ENCODE measurements around the gene UBE2L5.

The UBE2L5 gene

DNA sequence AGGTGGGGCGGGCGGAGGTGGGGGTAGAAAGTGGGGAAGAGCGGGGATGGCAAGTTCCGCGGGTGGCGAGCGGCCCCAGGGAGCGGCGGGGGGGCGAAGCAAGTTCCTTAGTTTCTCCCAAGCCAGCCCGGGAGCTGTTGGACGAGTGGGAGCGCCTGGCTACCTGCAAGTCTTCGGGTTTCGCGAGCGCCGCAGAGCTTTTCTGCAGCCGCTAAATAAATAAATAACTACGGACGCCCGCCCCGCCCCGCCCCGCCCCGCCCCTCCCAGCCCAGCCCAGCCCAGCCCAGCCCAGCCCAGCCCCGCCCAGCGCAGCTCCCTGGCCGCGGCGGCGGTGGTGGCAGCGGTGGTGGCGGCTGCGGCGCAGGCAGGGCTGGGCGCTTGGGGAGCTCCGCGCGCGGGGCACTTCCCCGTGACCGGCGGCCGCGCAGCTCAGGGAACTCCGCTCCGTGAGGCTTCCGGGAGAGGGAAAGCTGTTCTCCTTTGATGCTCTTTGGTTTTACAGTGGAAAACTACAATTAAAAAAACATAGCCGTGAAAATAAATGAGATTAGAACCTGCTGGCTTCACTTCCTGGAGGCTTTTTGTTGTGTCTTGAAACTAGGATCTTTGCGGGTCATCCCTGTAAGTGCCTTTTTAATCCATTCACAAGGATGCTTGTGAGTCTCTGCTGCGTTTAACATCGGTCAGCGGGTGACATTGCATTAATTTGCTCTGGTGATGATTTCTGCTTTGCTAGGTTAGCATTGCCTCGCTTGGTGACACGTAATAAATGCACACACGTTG, at the start of gene UBE2L5:
Gene UBE2L5 (plus strand): TSS at position 440 of the 786 bp plus-strand sequence. CDS start 5,498 bp downstream, outside the sequence.
- Histone ChIP-seq H3K27me3 (ENCODE audit: control insufficient read depth in 5 of 5, insufficient read depth in 4 of 5, low read length in 5 of 5) (no peaks in the 10 kb centered on the region), H3K9me3 (ENCODE audit: control insufficient read depth in 5 of 5, low read length in 5 of 5) (no peaks in the 10 kb centered on the region), H3K27ac (ENCODE audit: low read depth, low read length) (peak within 1 kb of the TSS; percentile 92), H3K36me3 (ENCODE audit: control insufficient read depth in 5 of 5, insufficient read depth in 5 of 5, low read length in 5 of 5) (no peaks in the 10 kb centered on the region), H3K4me3 (ENCODE audit: low read depth in 1 of 5, low read length in 5 of 5) (peak within 1 kb of the TSS; percentile 68 to 91 (median 80)), H3K9ac (ENCODE audit: low read length in 5 of 5) (peak within 1 kb of the TSS; percentile 80 to 94 (median 89)), H3K4me1 (ENCODE audit: control insufficient read depth in 5 of 5, insufficient read depth in 5 of 5, low read length in 5 of 5) (peaks cover 0 to 24% (median 19%) of the 10 kb centered on the region in 5 donors)

DNA sequence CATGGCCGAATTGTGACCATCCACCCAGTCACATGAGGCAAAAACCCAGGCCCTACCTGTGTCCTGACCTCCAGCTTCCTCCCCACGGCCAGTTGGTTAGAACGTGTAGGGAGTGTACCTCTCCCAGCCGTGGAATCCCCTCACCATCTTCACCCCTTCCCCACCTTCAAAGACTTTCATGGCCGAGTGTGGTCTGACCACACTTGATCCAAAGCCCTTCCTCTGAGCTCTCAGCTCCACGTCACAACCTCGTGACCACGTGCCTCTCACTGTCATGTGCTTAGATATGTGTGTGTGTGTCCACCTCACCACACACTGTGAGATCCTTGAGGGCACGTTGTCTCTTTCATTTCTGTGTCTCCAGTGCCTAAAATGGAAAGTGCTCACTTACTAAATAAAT, 48.6 kb upstream of the UBE2L5 start:
- no peak overlapping the region for H3K4me3 ChIP-seq (ENCODE audit: low read depth in 1 of 5, low read length in 5 of 5)
- peaks cover 0 to 21% (median 17%) of the 10 kb centered on the region in 5 donors for H3K4me1 ChIP-seq (ENCODE audit: control insufficient read depth in 5 of 5, insufficient read depth in 5 of 5, low read length in 5 of 5)
- H3K27me3 ChIP-seq (ENCODE audit: control insufficient read depth in 5 of 5, insufficient read depth in 4 of 5, low read length in 5 of 5): no peaks in the 10 kb centered on the region
- H3K9ac ChIP-seq (ENCODE audit: low read length in 5 of 5): no peak overlapping the region
- H3K27ac ChIP-seq (ENCODE audit: low read depth, low read length): no peak overlapping the region
- no peaks in the 10 kb centered on the region for H3K36me3 ChIP-seq (ENCODE audit: control insufficient read depth in 5 of 5, insufficient read depth in 5 of 5, low read length in 5 of 5)
- no peaks in the 10 kb centered on the region for H3K9me3 ChIP-seq (ENCODE audit: control insufficient read depth in 5 of 5, low read length in 5 of 5)

DNA sequence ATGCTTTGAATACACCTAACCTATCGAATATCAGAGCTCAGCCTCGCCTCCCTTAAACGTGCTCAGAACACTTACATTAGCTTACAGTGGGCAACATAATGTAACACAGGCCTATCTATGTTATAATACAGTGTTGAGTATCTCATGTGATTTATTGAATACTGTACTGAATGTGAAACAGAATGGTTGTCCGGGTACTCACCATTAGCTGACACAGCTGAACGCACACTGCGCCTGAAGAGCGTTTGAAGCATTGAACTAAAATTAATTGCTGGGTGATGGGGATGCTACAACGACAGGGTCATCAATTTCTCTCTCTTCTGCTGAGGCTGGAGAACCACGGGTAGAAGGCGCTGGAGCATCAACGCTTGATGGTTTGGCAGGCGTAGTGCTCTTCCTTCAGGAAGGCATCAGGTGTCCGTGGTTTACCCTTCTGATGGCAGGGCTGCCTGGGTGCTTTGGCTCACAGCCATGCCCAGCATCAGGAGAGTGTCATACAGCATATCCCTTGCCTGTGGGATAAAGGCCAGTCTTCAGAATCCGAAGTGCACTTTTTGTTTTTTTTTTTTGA, 46.9 kb upstream of the UBE2L5 start:
- Histone ChIP-seq H3K9me3 (ENCODE audit: control insufficient read depth in 5 of 5, low read length in 5 of 5) (no peaks in the 10 kb centered on the region), H3K27ac (ENCODE audit: low read depth, low read length) (no peak overlapping the region), H3K9ac (ENCODE audit: low read length in 5 of 5) (no peak overlapping the region), H3K4me3 (ENCODE audit: low read depth in 1 of 5, low read length in 5 of 5) (no peak overlapping the region), H3K4me1 (ENCODE audit: control insufficient read depth in 5 of 5, insufficient read depth in 5 of 5, low read length in 5 of 5) (peaks cover 0 to 21% (median 17%) of the 10 kb centered on the region in 5 donors), H3K27me3 (ENCODE audit: control insufficient read depth in 5 of 5, insufficient read depth in 4 of 5, low read length in 5 of 5) (no peaks in the 10 kb centered on the region), H3K36me3 (ENCODE audit: control insufficient read depth in 5 of 5, insufficient read depth in 5 of 5, low read length in 5 of 5) (no peaks in the 10 kb centered on the region)

DNA sequence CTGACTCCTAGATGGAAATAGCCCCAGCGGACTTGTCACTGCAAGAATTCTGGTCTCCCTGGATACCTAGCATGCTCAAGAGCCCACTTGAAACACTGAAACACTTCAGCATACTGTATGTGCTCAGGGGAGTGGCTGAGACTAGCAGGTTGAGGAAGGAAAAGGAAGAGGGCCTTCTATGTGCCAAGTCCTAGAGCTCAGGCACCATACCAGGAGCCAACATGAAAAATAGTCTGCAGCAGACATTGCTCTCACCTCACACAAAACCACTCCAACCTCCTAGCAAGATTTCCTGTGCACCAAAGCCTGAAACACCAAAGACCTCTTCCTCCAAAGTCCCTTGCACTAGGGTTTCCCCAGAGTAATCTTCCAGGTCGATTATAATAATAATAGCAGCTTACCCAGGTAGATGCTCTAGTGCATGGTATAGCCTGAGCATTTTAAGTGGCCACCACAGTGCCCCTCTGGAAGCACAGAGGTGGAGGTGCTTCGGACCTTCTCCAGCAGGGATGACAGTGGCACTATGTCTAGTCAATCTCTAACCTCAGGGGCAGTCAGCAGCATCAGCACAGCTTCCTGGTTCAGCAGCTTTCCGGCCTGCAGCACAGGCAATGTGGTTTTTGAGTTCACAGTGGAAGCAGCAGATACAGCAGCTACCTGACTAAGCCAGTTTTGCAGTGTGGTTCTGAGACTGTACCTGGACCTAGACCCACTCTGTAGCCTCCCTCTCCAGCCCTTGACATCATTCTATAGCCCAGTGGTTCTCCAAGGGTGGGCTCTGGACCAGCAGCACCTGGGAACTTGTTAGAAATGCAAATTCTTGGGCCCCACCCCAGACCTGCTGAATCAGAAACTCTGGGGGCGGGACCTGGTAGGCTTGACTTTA, 45.6 kb upstream of the UBE2L5 start:
- Histone ChIP-seq H3K27me3 (ENCODE audit: control insufficient read depth in 5 of 5, insufficient read depth in 4 of 5, low read length in 5 of 5) (no peaks in the 10 kb centered on the region), H3K27ac (ENCODE audit: low read depth, low read length) (no peak overlapping the region), H3K4me1 (ENCODE audit: control insufficient read depth in 5 of 5, insufficient read depth in 5 of 5, low read length in 5 of 5) (peaks cover 0 to 12% (median 10%) of the 10 kb centered on the region in 5 donors), H3K9me3 (ENCODE audit: control insufficient read depth in 5 of 5, low read length in 5 of 5) (peaks cover 0 to 3% (median 0%) of the 10 kb centered on the region in 5 donors), H3K4me3 (ENCODE audit: low read depth in 1 of 5, low read length in 5 of 5) (peak overlapping the region in 1 of 5 donors; percentile 3), H3K36me3 (ENCODE audit: control insufficient read depth in 5 of 5, insufficient read depth in 5 of 5, low read length in 5 of 5) (no peaks in the 10 kb centered on the region), H3K9ac (ENCODE audit: low read length in 5 of 5) (no peak overlapping the region)

DNA sequence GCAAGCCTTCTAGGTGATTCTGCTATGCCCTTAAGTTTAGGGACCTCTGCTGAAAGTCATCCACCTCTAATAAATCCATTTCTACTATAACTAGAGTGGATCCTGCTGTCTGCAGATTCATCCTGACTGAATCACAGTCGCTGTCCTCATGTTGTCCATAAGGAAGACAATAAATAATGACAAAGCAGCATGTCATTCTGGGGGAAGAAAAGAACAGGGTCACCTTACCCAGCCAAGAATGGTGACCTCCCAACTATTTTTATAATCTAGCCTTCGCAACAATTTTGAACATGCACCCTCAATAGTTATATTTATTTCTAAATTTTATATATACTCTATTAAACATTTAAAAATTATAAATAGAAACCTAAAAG, 45.0 kb upstream of the UBE2L5 start:
- H3K9ac ChIP-seq (ENCODE audit: low read length in 5 of 5): no peak overlapping the region
- H3K9me3 ChIP-seq (ENCODE audit: control insufficient read depth in 5 of 5, low read length in 5 of 5): peaks cover 0 to 3% (median 0%) of the 10 kb centered on the region in 5 donors
- no peak overlapping the region for H3K4me3 ChIP-seq (ENCODE audit: low read depth in 1 of 5, low read length in 5 of 5)
- H3K36me3 ChIP-seq (ENCODE audit: control insufficient read depth in 5 of 5, insufficient read depth in 5 of 5, low read length in 5 of 5): no peaks in the 10 kb centered on the region
- H3K27ac ChIP-seq (ENCODE audit: low read depth, low read length): no peak overlapping the region
- H3K4me1 ChIP-seq (ENCODE audit: control insufficient read depth in 5 of 5, insufficient read depth in 5 of 5, low read length in 5 of 5): peaks cover 0 to 9% (median 5%) of the 10 kb centered on the region in 5 donors
- no peaks in the 10 kb centered on the region for H3K27me3 ChIP-seq (ENCODE audit: control insufficient read depth in 5 of 5, insufficient read depth in 4 of 5, low read length in 5 of 5)

DNA sequence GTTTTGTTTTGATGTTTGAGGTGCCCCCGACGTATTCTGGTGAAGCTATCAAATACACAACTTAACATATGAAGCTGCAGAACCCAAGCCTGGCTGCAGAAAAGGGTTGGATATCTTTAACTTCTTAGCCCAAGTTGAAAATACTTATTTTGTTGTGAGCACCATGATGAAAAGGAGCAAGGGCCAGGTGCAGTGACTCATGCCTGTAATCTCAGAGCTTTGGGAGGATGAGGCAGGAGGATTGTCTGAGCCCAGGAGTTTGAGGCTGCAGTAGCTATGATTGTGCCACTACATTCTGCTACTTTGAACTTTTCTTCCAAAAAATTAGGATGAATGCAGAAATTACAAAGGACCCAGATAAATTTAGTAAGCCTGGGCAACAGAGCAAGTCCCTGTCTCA, 44.1 kb upstream of the UBE2L5 start:
- Histone ChIP-seq H3K4me3 (ENCODE audit: low read depth in 1 of 5, low read length in 5 of 5) (no peak overlapping the region), H3K9me3 (ENCODE audit: control insufficient read depth in 5 of 5, low read length in 5 of 5) (peaks cover 0 to 3% (median 0%) of the 10 kb centered on the region in 5 donors), H3K4me1 (ENCODE audit: control insufficient read depth in 5 of 5, insufficient read depth in 5 of 5, low read length in 5 of 5) (peaks cover 0 to 13% (median 10%) of the 10 kb centered on the region in 5 donors), H3K27me3 (ENCODE audit: control insufficient read depth in 5 of 5, insufficient read depth in 4 of 5, low read length in 5 of 5) (no peaks in the 10 kb centered on the region), H3K36me3 (ENCODE audit: control insufficient read depth in 5 of 5, insufficient read depth in 5 of 5, low read length in 5 of 5) (no peaks in the 10 kb centered on the region), H3K27ac (ENCODE audit: low read depth, low read length) (no peak overlapping the region), H3K9ac (ENCODE audit: low read length in 5 of 5) (no peak overlapping the region)

DNA sequence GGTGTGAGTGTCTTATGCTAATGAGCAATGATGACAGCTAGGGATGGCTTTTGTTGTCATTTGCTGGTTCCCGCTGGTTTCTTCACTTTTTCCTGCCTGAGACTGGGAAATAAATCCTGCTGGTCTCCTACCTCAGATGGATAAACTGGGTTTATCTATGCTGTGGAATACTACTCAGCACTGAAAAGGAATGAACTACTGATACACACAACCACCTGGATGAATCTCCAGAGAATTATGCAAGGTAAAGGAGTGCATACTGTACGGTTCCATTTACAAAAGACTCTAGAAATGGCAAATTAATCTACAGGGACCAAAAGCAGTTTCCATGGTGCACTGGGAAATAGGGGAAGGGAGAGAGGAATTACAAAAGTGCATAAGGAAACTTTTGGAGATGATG, 41.2 kb upstream of the UBE2L5 start:
- no peak overlapping the region for H3K4me3 ChIP-seq (ENCODE audit: low read depth in 1 of 5, low read length in 5 of 5)
- H3K27me3 ChIP-seq (ENCODE audit: control insufficient read depth in 5 of 5, insufficient read depth in 4 of 5, low read length in 5 of 5): no peaks in the 10 kb centered on the region
- peaks cover 0 to 3% (median 0%) of the 10 kb centered on the region in 5 donors for H3K9me3 ChIP-seq (ENCODE audit: control insufficient read depth in 5 of 5, low read length in 5 of 5)
- peaks cover 0 to 13% (median 12%) of the 10 kb centered on the region in 5 donors for H3K4me1 ChIP-seq (ENCODE audit: control insufficient read depth in 5 of 5, insufficient read depth in 5 of 5, low read length in 5 of 5)
- H3K27ac ChIP-seq (ENCODE audit: low read depth, low read length): no peak overlapping the region
- H3K9ac ChIP-seq (ENCODE audit: low read length in 5 of 5): no peak overlapping the region
- H3K36me3 ChIP-seq (ENCODE audit: control insufficient read depth in 5 of 5, insufficient read depth in 5 of 5, low read length in 5 of 5): no peaks in the 10 kb centered on the region

DNA sequence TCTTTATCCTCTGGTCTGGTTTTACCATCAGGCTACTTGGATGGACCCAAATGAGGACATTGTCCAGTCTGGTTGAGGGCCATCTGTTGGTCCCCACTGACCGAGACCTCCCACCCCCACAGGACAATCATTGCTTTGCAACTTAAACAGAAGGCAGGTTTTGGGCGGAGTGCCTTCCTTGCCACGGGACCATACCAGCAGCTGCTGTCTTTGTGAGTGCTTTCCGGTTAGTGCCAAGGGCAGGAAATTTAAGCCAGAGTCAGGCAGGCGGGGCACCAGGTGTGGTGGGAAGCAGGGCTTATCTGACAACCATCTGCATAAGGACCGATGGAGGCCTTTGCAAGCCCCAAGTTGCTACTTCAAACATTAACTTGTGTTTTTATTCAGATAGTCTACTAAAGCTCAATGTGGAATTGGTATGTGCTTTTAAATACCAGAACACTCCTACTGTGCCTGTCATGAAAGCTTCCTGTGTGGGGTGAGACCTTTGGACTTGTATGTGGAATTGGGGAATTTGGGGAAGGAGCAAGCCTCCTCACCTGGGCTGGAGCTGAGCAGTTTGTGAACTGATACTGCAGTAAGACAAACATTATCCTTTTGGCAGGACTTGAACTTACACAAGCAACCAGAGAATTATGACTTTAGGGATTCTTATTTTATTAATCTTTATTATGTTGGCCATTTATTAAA, 39.3 kb upstream of the UBE2L5 start:
- Histone ChIP-seq H3K9me3 (ENCODE audit: control insufficient read depth in 5 of 5, low read length in 5 of 5) (peaks cover 0 to 3% (median 0%) of the 10 kb centered on the region in 5 donors), H3K27me3 (ENCODE audit: control insufficient read depth in 5 of 5, insufficient read depth in 4 of 5, low read length in 5 of 5) (no peaks in the 10 kb centered on the region), H3K4me3 (ENCODE audit: low read depth in 1 of 5, low read length in 5 of 5) (no peak overlapping the region), H3K9ac (ENCODE audit: low read length in 5 of 5) (no peak overlapping the region), H3K4me1 (ENCODE audit: control insufficient read depth in 5 of 5, insufficient read depth in 5 of 5, low read length in 5 of 5) (peaks cover 0 to 13% (median 7%) of the 10 kb centered on the region in 5 donors), H3K36me3 (ENCODE audit: control insufficient read depth in 5 of 5, insufficient read depth in 5 of 5, low read length in 5 of 5) (no peaks in the 10 kb centered on the region), H3K27ac (ENCODE audit: low read depth, low read length) (peak overlapping the region; percentile 63)

DNA sequence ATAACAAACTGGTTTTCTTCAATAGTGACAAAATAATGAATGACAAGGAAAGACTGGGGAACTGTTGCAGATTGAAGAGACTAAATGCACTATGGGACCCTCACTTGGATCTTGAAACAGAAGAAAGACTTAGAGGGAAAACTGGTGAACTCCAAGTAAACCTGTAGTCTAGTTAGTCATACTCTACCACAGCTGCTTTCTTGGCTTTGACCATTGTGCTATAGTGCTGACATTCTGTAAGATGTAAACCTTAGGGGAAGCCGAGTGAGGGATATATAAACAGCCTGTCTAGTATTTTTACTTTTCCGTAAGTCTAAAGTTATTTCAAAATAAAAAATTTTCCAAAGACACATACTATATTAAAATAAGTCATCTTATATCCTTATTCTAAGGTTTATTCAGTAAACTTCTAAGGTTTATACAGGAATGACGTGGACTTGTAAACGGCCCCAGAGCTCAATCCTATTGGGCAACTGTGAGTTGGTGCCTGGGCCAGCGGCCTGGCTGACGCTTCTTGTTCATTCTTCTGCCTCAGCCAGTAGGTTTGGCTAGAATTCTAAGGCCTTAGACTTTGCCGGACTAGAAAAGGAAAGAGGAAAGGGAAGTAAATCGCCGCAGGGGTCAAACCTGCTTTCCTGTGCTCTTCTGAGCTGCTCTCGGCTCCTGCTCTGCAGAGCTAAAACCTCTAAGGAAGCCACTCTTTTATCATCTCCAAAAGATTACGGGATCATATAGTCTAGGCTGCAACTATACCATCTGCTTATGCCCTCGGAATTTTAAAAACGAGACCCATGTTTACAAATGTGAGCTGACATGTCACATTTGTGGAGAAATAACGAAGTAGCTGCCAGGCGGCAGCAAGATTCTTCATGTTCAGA, 33.6 kb upstream of the UBE2L5 start:
- H3K36me3 ChIP-seq (ENCODE audit: control insufficient read depth in 5 of 5, insufficient read depth in 5 of 5, low read length in 5 of 5): no peaks in the 10 kb centered on the region
- no peaks in the 10 kb centered on the region for H3K9me3 ChIP-seq (ENCODE audit: control insufficient read depth in 5 of 5, low read length in 5 of 5)
- H3K27ac ChIP-seq (ENCODE audit: low read depth, low read length): peak overlapping the region; percentile 92
- peak overlapping the region in 4 of 5 donors; percentile 6 to 59 (median 32) for H3K4me3 ChIP-seq (ENCODE audit: low read depth in 1 of 5, low read length in 5 of 5)
- peak overlapping the region in 3 of 5 donors; percentile 43 to 79 (median 62) for H3K9ac ChIP-seq (ENCODE audit: low read length in 5 of 5)
- H3K4me1 ChIP-seq (ENCODE audit: control insufficient read depth in 5 of 5, insufficient read depth in 5 of 5, low read length in 5 of 5): peaks cover 5 to 20% (median 18%) of the 10 kb centered on the region in 5 donors
- H3K27me3 ChIP-seq (ENCODE audit: control insufficient read depth in 5 of 5, insufficient read depth in 4 of 5, low read length in 5 of 5): no peaks in the 10 kb centered on the region
